Neutrophil (primary cell): ENCODE measurements around the gene SLC45A1.

Experiments
- H3K27ac ChIP-seq: fragments of 200-600 bp; sonication (generic); 2 replicates; pipeline ENCODE4 v1.5.1; 2016; ENCODE audit warnings: mild to moderate bottlenecking, moderate library complexity
- H3K27me3 ChIP-seq: fragments of 200-600 bp; sonication (generic); 2 replicates; pipeline ENCODE4 v1.6.0; 2016; ENCODE audit warnings: mild to moderate bottlenecking
- H3K36me3 ChIP-seq: fragments of 200-600 bp; sonication (generic); 2 replicates; pipeline ENCODE4 v1.5.1; 2017
- H3K4me1 ChIP-seq, 2 experiments: fragments of 200-600 bp in 1 of 2; sonication (generic) in 1 of 2; 1 replicate in 1 of 2; 2 replicates in 1 of 2; pipeline versions ENCODE4 v1.5.1 to v1.6.1; 2013 to 2016; ENCODE audit warnings: low read depth in 1 of 2, low read length in 1 of 2, mild to moderate bottlenecking in 1 of 2, moderate library complexity in 1 of 2; ENCODE audit not compliant: control insufficient read depth in 1 of 2, insufficient read depth in 1 of 2
- H3K4me3 ChIP-seq, 2 experiments: fragments of 200-600 bp in 1 of 2; sonication (generic) in 1 of 2; 1 replicate in 1 of 2; 2 replicates in 1 of 2; pipeline ENCODE4 v1.5.1; 2013 to 2016; ENCODE audit warnings: low read depth in 1 of 2, low read length in 1 of 2, mild to moderate bottlenecking in 1 of 2, moderate library complexity in 1 of 2
- H3K9me3 ChIP-seq: fragments of 200-600 bp; sonication (generic); 2 replicates; pipeline ENCODE4 v1.5.1; 2016
- TF ChIP-seq, protein P1 (sequence below): fragments of 200-600 bp; sonication (generic); IDR thresholded peaks from 2 replicates; pipeline ENCODE4 v1.5.1; 2016; ENCODE audit warnings: antibody characterized with exemption

SLC45A1 gene

DNA sequence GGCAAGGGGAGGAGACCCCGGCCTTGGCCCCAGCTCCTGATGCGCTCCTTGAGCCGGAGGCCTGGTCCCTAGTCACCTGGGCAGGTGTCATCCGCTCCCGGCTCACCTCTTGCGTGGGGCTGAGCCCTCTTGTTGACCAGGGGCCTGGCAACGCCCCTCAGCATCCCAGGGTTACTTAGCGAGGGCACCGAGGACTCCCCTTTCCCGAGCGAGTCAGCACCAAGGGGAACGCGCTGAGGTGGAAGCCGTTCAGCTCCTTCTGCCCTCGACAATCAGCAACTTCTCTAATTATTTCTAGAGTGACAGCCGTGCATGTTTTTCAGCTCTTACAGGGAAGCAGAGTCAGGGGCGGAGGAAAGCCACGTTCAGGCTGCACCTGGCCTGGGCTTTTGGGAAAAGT, 522 bp downstream of the SLC45A1 start:
- TF ChIP-seq, protein P1, sequence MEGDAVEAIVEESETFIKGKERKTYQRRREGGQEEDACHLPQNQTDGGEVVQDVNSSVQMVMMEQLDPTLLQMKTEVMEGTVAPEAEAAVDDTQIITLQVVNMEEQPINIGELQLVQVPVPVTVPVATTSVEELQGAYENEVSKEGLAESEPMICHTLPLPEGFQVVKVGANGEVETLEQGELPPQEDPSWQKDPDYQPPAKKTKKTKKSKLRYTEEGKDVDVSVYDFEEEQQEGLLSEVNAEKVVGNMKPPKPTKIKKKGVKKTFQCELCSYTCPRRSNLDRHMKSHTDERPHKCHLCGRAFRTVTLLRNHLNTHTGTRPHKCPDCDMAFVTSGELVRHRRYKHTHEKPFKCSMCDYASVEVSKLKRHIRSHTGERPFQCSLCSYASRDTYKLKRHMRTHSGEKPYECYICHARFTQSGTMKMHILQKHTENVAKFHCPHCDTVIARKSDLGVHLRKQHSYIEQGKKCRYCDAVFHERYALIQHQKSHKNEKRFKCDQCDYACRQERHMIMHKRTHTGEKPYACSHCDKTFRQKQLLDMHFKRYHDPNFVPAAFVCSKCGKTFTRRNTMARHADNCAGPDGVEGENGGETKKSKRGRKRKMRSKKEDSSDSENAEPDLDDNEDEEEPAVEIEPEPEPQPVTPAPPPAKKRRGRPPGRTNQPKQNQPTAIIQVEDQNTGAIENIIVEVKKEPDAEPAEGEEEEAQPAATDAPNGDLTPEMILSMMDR: no peak
- peaks cover 86% of the 10 kb centered on the region for H3K27me3 ChIP-seq
- H3K4me3 ChIP-seq: peak overlapping the region in 1 of 2 experiments; percentile 49
- H3K36me3 ChIP-seq: no peaks in the 10 kb centered on the region
- H3K27ac ChIP-seq: no peak overlapping the region
- H3K9me3 ChIP-seq: no peaks in the 10 kb centered on the region
- H3K4me1 ChIP-seq: peaks cover 15 to 17% of the 10 kb centered on the region in 2 experiments

DNA sequence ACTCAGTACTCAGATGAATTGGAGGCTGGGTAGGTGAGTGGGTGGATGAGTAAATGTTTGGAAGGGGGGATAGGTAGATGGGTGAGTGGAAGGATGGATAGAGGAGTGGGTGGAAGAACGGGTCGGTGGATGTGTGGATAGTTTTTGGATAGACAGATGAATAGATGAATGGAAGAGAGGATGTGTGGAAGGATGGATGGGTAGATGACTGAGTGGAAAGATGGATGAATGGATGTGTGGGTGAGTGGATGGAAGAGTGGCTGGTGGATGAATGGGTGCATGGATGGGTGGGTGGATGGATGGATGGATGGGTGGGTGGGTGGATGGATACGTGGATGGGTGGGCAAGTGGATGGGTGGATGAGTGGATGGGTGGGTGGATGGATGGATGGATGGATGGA, 3.7 kb downstream of the SLC45A1 start:
- peaks cover 54% of the 10 kb centered on the region for H3K27me3 ChIP-seq
- TF ChIP-seq, protein P1: no peak
- peaks cover 8 to 10% of the 10 kb centered on the region in 2 experiments for H3K4me1 ChIP-seq
- no peaks in the 10 kb centered on the region for H3K9me3 ChIP-seq
- no peak overlapping the region for H3K4me3 ChIP-seq
- H3K27ac ChIP-seq: no peak overlapping the region
- no peaks in the 10 kb centered on the region for H3K36me3 ChIP-seq

DNA sequence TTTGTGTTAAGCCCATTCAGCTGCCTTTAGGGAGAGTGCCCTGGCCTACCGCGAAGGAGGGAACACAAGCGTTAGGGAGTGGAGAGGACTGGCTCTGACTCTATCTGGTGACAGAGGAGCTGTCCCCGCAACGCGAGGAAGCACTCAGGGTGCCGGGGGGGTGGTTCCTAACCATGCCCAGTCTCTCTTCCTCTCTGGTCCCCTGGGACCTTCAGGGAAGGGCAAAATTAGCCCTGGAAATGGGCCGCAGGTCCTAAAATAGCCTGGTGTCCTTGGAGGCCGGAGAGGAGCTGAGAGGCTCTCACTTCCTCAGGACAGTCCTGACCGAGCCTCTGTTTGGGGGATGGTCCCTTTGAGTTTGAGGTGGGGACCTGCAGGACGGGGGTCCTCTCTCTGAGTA, 5.8 kb downstream of the SLC45A1 start:
- Histone ChIP-seq H3K36me3 (no peaks in the 10 kb centered on the region), H3K4me1 (no peaks in the 10 kb centered on the region), H3K27ac (no peak overlapping the region), H3K9me3 (no peaks in the 10 kb centered on the region), H3K4me3 (no peak overlapping the region), H3K27me3 (peaks cover 33% of the 10 kb centered on the region)
- TF ChIP-seq, protein P1: no peak

DNA sequence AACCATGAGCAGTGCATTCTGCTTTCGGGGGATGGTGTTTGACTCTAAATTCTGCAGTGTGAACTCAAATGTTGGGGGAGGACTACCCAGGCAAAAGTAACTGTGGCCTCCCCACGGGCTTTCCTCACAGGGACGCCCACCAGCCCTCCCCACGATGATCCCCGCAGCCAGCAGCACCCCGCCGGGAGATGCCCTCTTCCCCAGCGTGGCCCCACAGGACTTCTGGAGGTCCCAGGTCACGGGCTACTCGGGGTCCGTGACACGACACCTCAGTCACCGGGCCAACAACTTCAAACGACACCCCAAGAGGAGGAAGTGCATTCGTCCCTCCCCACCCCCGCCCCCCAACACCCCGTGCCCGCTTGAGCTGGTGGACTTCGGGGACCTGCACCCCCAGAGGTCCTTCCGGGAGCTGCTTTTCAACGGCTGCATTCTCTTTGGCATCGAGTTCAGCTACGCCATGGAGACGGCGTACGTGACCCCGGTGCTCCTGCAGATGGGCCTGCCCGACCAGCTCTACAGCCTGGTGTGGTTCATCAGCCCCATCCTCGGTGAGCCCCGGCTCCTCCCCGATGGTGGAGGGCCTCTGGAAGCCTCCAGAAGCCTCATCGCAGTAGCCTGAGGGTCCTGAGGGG, 6.4 kb downstream of the SLC45A1 start:
- Histone ChIP-seq H3K27me3 (peaks cover 27% of the 10 kb centered on the region), H3K27ac (no peak overlapping the region), H3K4me1 (no peaks in the 10 kb centered on the region), H3K36me3 (no peaks in the 10 kb centered on the region), H3K9me3 (no peaks in the 10 kb centered on the region), H3K4me3 (no peak overlapping the region)
- TF ChIP-seq, protein P1: no peak

DNA sequence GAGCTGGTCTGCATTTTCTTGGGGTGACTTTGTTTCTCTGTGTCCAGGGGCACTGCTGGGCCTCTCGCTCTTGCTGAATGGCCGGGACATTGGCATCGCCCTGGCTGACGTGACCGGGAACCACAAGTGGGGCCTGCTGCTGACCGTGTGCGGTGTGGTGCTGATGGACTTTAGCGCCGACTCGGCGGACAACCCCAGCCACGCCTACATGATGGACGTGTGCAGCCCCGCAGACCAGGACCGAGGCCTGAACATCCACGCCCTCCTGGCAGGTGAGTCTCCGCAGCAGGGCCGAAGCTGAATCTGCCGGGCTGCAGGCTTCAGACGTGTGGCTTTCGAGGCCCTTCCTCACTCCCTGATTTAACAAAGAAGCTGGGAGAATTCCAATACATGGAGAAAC, 7.9 kb downstream of the SLC45A1 start:
- Histone ChIP-seq H3K4me1 (no peaks in the 10 kb centered on the region), H3K36me3 (no peaks in the 10 kb centered on the region), H3K27ac (no peak overlapping the region), H3K27me3 (peaks cover 12% of the 10 kb centered on the region), H3K4me3 (no peak overlapping the region), H3K9me3 (no peaks in the 10 kb centered on the region)
- TF ChIP-seq, protein P1: no peak
